DOHH2 (cell line): Measurements from ENCODE around the gene PLCL1.

Experiments used
- CTCF ChIP-seq: fragments of 200-600 bp; sonication (generic); IDR thresholded peaks from one replicate; pipeline ENCODE4 v1.5.1; 2014; ENCODE audit warnings: antibody characterized with exemption, mild to moderate bottlenecking, low read depth, low read length; ENCODE audit not compliant: poor library complexity, severe bottlenecking
- EZH2phosphoT487 ChIP-seq: fragments of 200-600 bp; sonication (generic); IDR thresholded peaks from 2 replicates; pipeline ENCODE4 v1.6.1; 2017; ENCODE audit warnings: borderline replicate concordance, mild to moderate bottlenecking, antibody characterized with exemption, low read length, moderate library complexity, mixed read lengths

- TF ChIP-seq CTCF (no peak), EZH2phosphoT487 (no peak)
Measured at GRCh38 chr2:198072655-198073054, 268.3 kb downstream of the PLCL1 start.
